Fibroblast of lung (primary cell): ENCODE results near the gene ARAP3. TPM values are rescaled to one million over a fixed set of nuclear protein-coding genes. Genes with fewer than 3 reads are reported as not detected.

Experiments used
- DNase-seq, 2 donors: peaks; one replicate each; pipeline versions ENCODE4 v3.0.0 to v3.0.0-alpha.2; 2010; ENCODE audit warnings: low read depth in 2 of 2
- H2AFZ ChIP-seq: 2 replicates; pipeline ENCODE4 v1.5.1; 2012; ENCODE audit warnings: low read length, control low read depth, inconsistent platforms
- H3K27ac ChIP-seq: 2 replicates; pipeline ENCODE4 v1.5.1; 2011; ENCODE audit warnings: low read length, control low read depth; ENCODE audit not compliant: insufficient read depth
- H3K27me3 ChIP-seq: 2 replicates; pipeline ENCODE4 v1.5.1; 2011; ENCODE audit warnings: mild to moderate bottlenecking, low read length; ENCODE audit not compliant: control insufficient read depth, insufficient read depth
- H3K36me3 ChIP-seq: 2 replicates; pipeline ENCODE4 v1.5.1; 2011; ENCODE audit warnings: low read length; ENCODE audit not compliant: control insufficient read depth, insufficient read depth
- H3K4me1 ChIP-seq: 2 replicates; pipeline ENCODE4 v1.5.1; 2011; ENCODE audit warnings: low read length; ENCODE audit not compliant: control insufficient read depth, insufficient read depth; ENCODE audit errors: extremely low read depth
- H3K4me2 ChIP-seq: 2 replicates; pipeline ENCODE4 v1.5.1; 2011; ENCODE audit warnings: low read length, control low read depth; ENCODE audit not compliant: insufficient read depth; ENCODE audit errors: extremely low read depth
- H3K4me3 ChIP-seq, 4 experiments: fragments of 200-600 bp in 1 of 4; sonication (generic) in 1 of 4; replicated peaks in 1 of 4; 2 replicates each; pipeline ENCODE4 v1.5.1; 2011 to 2016; ENCODE audit warnings: low read length in 4 of 4, low read depth in 3 of 4, mild to moderate bottlenecking in 3 of 4, control low read depth in 2 of 4, inconsistent platforms in 1 of 4, mixed read lengths in 1 of 4; ENCODE audit not compliant: insufficient read depth in 1 of 4; ENCODE audit errors: control extremely low read depth in 1 of 4
- H3K79me2 ChIP-seq: 2 replicates; pipeline ENCODE4 v1.5.1; 2012; ENCODE audit warnings: mild to moderate bottlenecking, low read length, inconsistent platforms; ENCODE audit not compliant: control insufficient read depth, insufficient read depth
- H3K9ac ChIP-seq: 2 replicates; pipeline ENCODE4 v1.5.1; 2011; ENCODE audit warnings: mild to moderate bottlenecking, low read length, control low read depth; ENCODE audit not compliant: insufficient read depth
- H3K9me3 ChIP-seq: 2 replicates; pipeline ENCODE4 v1.5.1; 2012; ENCODE audit warnings: low read depth, low read length; ENCODE audit not compliant: control insufficient read depth, insufficient read depth
- H4K20me1 ChIP-seq: 2 replicates; pipeline ENCODE4 v1.5.1; 2011; ENCODE audit warnings: low read length; ENCODE audit not compliant: control insufficient read depth, insufficient read depth; ENCODE audit errors: extremely low read depth
- EZH2 ChIP-seq: IDR thresholded peaks from 2 replicates; pipeline ENCODE4 v1.5.1; 2012; ENCODE audit warnings: low read length, control low read depth, mild to moderate bottlenecking; ENCODE audit errors: missing control alignments
- polyA plus RNA-seq, 2 donors: library from polyadenylated mRNA; depleted of rRNA in 1 of 2; stranded (reverse) in 1 of 2; unstranded in 1 of 2; fragments of >200 nt; gene quantifications; 2 replicates each; pipeline ENCODE4 v1.2.1, GENCODE V29; 2011 to 2012; ENCODE audit warnings: missing spikeins in 1 of 2
- total RNA-seq: library from RNA; depleted of rRNA; stranded (reverse); fragments of >200 nt; gene quantifications from 2 replicates; pipeline ENCODE4 v1.2.1, GENCODE V29; 2014
- TF ChIP-seq, protein P1 (sequence below), 2 donors: IDR thresholded peaks in 1 of 2; conservative IDR thresholded peaks in 1 of 2; 1 replicate in 1 of 2; 2 replicates in 1 of 2; pipeline ENCODE4 v1.5.1; 2011 to 2012; ENCODE audit warnings: low read length in 2 of 2, control low read depth in 1 of 2, inconsistent platforms in 1 of 2, low read depth in 1 of 2, mild to moderate bottlenecking in 1 of 2

The ARAP3 gene
- total and polyA plus RNA-seq, 2 donors (not counting 1 experiment from before 2014, with no cell fraction given) = 2.9 to 3.8 TPM

DNA sequence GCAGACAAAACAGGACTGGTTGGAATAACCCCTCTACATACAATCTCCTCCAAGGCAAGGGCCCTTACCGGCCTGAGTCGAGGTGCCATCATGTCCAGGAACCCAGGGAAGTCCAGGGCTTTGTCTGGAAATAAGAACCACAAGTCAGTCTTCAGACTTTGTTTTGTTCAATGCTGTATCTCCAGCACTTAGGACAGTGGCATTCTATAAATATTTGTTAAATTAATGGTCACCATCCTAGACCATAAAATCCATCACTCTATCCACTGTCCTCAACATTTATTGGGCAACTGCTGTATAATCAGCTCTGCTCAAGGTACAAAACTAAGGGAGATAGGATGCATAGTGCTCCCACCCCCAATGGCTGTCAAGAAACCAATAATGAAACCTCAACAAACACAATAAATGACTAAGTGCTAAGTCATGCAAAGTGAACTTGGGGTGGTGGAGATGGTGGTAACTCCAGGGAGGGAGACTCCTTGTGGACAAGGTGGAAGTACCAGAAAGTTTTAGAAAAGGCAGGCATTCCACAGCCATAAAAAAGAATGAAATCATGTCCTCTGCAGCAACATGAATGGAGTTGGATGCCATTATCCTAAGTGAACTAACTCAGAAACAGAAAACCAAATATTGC is 40.3 kb downstream of the ARAP3 start:
- H3K4me2 ChIP-seq = no peak overlapping the region
- H3K36me3 ChIP-seq = peaks cover 8% of the 10 kb centered on the region
- DNase-seq = peak; percentile 38 to 71
- no peaks in the 10 kb centered on the region for H3K9me3 ChIP-seq
- no peaks in the 10 kb centered on the region for H3K79me2 ChIP-seq
- no peaks in the 10 kb centered on the region for H3K27me3 ChIP-seq
- H3K4me3 ChIP-seq = no peak overlapping the region
- no peak overlapping the region for H3K9ac ChIP-seq
- no peak overlapping the region for H2AFZ ChIP-seq
- TF ChIP-seq, protein P1, sequence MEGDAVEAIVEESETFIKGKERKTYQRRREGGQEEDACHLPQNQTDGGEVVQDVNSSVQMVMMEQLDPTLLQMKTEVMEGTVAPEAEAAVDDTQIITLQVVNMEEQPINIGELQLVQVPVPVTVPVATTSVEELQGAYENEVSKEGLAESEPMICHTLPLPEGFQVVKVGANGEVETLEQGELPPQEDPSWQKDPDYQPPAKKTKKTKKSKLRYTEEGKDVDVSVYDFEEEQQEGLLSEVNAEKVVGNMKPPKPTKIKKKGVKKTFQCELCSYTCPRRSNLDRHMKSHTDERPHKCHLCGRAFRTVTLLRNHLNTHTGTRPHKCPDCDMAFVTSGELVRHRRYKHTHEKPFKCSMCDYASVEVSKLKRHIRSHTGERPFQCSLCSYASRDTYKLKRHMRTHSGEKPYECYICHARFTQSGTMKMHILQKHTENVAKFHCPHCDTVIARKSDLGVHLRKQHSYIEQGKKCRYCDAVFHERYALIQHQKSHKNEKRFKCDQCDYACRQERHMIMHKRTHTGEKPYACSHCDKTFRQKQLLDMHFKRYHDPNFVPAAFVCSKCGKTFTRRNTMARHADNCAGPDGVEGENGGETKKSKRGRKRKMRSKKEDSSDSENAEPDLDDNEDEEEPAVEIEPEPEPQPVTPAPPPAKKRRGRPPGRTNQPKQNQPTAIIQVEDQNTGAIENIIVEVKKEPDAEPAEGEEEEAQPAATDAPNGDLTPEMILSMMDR (conservative IDR thresholded peaks at IDR 0.05 in 1 of 2, IDR thresholded peaks at IDR 0.05 in 1 of 2; ENCODE audit: low read depth in 1 of 2, low read length in 2 of 2) = peak in 1 of 2 donors; percentile 27
- TF ChIP-seq EZH2 = no peak
- H3K27ac ChIP-seq = no peak overlapping the region
- no peaks in the 10 kb centered on the region for H3K4me1 ChIP-seq
- H4K20me1 ChIP-seq = no peaks in the 10 kb centered on the region

DNA sequence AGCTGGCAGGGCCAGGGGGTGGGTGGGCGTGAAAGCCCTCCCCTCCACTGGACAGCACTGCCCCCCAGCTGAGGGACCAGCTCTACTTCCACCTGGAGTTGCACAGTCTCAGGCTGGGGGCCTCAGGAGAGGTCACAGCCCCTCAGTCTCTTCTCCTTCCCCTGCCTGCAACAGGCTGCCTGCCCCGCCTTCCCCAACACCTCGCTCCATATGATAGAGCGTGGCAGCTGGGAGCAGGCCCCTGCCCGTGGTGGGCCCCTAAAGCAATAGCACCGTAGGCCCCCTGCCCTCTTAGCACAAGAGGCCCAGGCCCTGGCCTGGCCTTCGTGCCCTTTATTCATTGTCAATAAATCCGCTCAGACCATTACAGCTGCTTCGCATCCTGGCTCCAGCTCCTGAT is 41.3 kb downstream of the ARAP3 start:
- TF ChIP-seq EZH2 = no peak
- TF ChIP-seq, protein P1 (conservative IDR thresholded peaks at IDR 0.05 in 1 of 2, IDR thresholded peaks at IDR 0.05 in 1 of 2; ENCODE audit: low read depth in 1 of 2, low read length in 2 of 2) = no peak
- Histone ChIP-seq H2AFZ (no peak overlapping the region), H4K20me1 (no peaks in the 10 kb centered on the region)

DNA sequence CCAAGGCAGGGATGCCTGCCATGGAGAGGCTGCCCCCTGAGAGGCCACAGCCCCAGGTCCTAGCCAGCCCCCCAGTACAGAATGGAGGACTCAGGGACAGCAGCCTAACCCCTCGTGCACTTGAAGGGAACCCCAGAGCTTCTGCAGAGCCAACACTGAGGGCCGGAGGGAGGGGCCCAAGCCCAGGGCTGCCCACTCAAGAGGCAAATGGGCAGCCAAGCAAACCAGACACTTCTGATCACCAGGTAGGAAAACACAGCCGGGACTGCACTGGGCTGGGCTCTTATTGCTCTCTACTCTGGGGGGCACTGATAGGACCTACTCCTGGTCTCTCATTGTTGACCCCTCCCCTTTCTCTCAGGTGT is 42.0 kb downstream of the ARAP3 start:
- H3K4me1 ChIP-seq = no peaks in the 10 kb centered on the region
- no peaks in the 10 kb centered on the region for H3K9me3 ChIP-seq

More for the DNA sequence above, 41.3 kb downstream of the ARAP3 start:
- no peak for DNase-seq
- Histone ChIP-seq H3K4me1 (no peaks in the 10 kb centered on the region), H3K9ac (no peak overlapping the region), H3K4me2 (no peak overlapping the region), H3K36me3 (peaks cover 2% of the 10 kb centered on the region), H3K27me3 (no peaks in the 10 kb centered on the region), H3K4me3 (no peak overlapping the region), H3K79me2 (peaks cover 9% of the 10 kb centered on the region), H3K27ac (no peak overlapping the region), H3K9me3 (no peaks in the 10 kb centered on the region)

More for the DNA sequence above, 42.0 kb downstream of the ARAP3 start:
- H3K36me3 ChIP-seq = no peaks in the 10 kb centered on the region
- H3K4me2 ChIP-seq = no peak overlapping the region
- no peak for DNase-seq
- TF ChIP-seq, protein P1 (conservative IDR thresholded peaks at IDR 0.05 in 1 of 2, IDR thresholded peaks at IDR 0.05 in 1 of 2; ENCODE audit: low read depth in 1 of 2, low read length in 2 of 2) = no peak
- TF ChIP-seq EZH2 = no peak
- no peak overlapping the region for H3K9ac ChIP-seq
- no peak overlapping the region for H3K27ac ChIP-seq
- H2AFZ ChIP-seq = no peak overlapping the region
- H4K20me1 ChIP-seq = no peaks in the 10 kb centered on the region
- H3K79me2 ChIP-seq = peaks cover 16% of the 10 kb centered on the region
- no peaks in the 10 kb centered on the region for H3K27me3 ChIP-seq
- H3K4me3 ChIP-seq = no peak overlapping the region
